SK-MEL-5 (cell line): ENCODE results near the gene KLC1. TPM values are rescaled to one million over a fixed set of nuclear protein-coding genes. Genes with fewer than 3 reads are reported as not detected.
A peak's percentile ranks its signal among the peaks of the same experiment; 100 is the strongest.
"Not testable (repeated sequence)": the region's sequence is repeated elsewhere in the genome, so short reads cannot be mapped to it uniquely, and the experiment has no call there.

Experiments
- DNase-seq: peaks from one replicate; pipeline ENCODE4 v3.0.0-alpha.2; 2016; ENCODE audit warnings: low read depth, low spot score
- in situ Hi-C: cut with HindIII; loops from 2 replicates; pipeline ENCODE4 v1.10.0; 2016; ENCODE audit warnings: low sequenced_read_pairs, high pct_unique_total_duplicates, low pct_unique_long_range_greater_than_20kb
- polyA plus RNA-seq, 2 experiments: library from polyadenylated mRNA; depleted of rRNA; stranded (reverse); fragments of >200 nt; gene quantifications; 2 replicates each; pipeline ENCODE4 v1.2.3, GENCODE V29; 2015
- total RNA-seq: library from RNA; depleted of rRNA; stranded (reverse); fragments of >200 nt; shearing (Covaris generic); gene quantifications from 2 replicates; pipeline ENCODE4 v1.2.3, GENCODE V29; 2014; rRNA removed

The KLC1 gene
- 128 and 136 TPM in 2 replicates for total RNA-seq
- polyA plus RNA-seq (2015; cell fraction: cytosol; rRNA removed) = 164 and 177 TPM in 2 replicates
- 199 and 212 TPM in 2 replicates for polyA plus RNA-seq (2015; cell fraction: nucleus; rRNA removed)

- in situ Hi-C loops = no loop called here
- DNase-seq = peak; percentile 65
Measured at GRCh38 chr14:103628684-103629502, at the start of gene KLC1. Gene KLC1 (plus strand): TSS chr14:103629211. CDS start chr14:103654565, 25,354 bp downstream.

GRCh38 chr14:103581206-103581605 lies 47.8 kb upstream of the KLC1 start:
- in situ Hi-C loops = no loop called here

GRCh38 chr14:103581954-103582703 lies 46.9 kb upstream of the KLC1 start:
- no peak for DNase-seq
- in situ Hi-C loops = no loop called here

More at GRCh38 chr14:103581206-103581605, 47.8 kb upstream of the KLC1 start:
- DNase-seq = no peak

GRCh38 chr14:103584326-103584915 lies 44.6 kb upstream of the KLC1 start:
- in situ Hi-C loops = no loop called here
- no peak for DNase-seq

- no peak for DNase-seq
- in situ Hi-C loops = no loop called here
Measured at GRCh38 chr14:103593577-103593976, 35.4 kb upstream of the KLC1 start.

- peak; percentile 100 for DNase-seq
- in situ Hi-C loops = no loop called here
Measured at GRCh38 chr14:103594265-103594664, 34.7 kb upstream of the KLC1 start.

- in situ Hi-C loops = no loop called here
- DNase-seq = peak; percentile 17
Measured at GRCh38 chr14:103597623-103598377, 31.2 kb upstream of the KLC1 start.

GRCh38 chr14:103600503-103600902 lies 28.5 kb upstream of the KLC1 start:
- no peak for DNase-seq

GRCh38 chr14:103604620-103605019 lies 24.4 kb upstream of the KLC1 start:
- in situ Hi-C loops = no loop called here
- no peak for DNase-seq

More at GRCh38 chr14:103600503-103600902, 28.5 kb upstream of the KLC1 start:
- in situ Hi-C loops = no loop called here

- in situ Hi-C loops = no loop called here
- DNase-seq = peak; percentile 86
Measured at GRCh38 chr14:103606963-103607668, 21.9 kb upstream of the KLC1 start.

GRCh38 chr14:103607822-103608221 lies 21.2 kb upstream of the KLC1 start:
- DNase-seq = no peak
- in situ Hi-C loops = no loop called here

GRCh38 chr14:103609081-103609480 lies 19.9 kb upstream of the KLC1 start:
- in situ Hi-C loops, DNase-seq: not testable (repeated sequence)

- no peak for DNase-seq
- in situ Hi-C loops = no loop called here
Measured at GRCh38 chr14:103611215-103611614, 17.8 kb upstream of the KLC1 start.

- DNase-seq = peak; percentile 65
- in situ Hi-C loops = no loop called here
Measured at GRCh38 chr14:103613517-103613916, 15.5 kb upstream of the KLC1 start.

GRCh38 chr14:103616635-103617300 lies 12.2 kb upstream of the KLC1 start:
- no peak for DNase-seq
- in situ Hi-C loops = no loop called here

- in situ Hi-C loops = no loop called here
- no peak for DNase-seq
Measured at GRCh38 chr14:103619057-103619456, 10.0 kb upstream of the KLC1 start.
